Measurements from ENCODE around the gene SIGLEC10. TPM values are rescaled to one million over a fixed set of nuclear protein-coding genes. Genes with fewer than 3 reads are reported as not detected.
"Not testable (repeated sequence)": the region's sequence is repeated elsewhere in the genome, so short reads cannot be mapped to it uniquely, and the experiment has no call there.

Gene SIGLEC10
- polyA plus RNA-seq, 2 of the 4 experiments (the other 2 are of a cell fraction) = not detected

GRCh38 chr19:51448011-51448410 is 30.6 kb upstream of the SIGLEC10 start:
- Histone ChIP-seq H3K4me1 (no peaks in the 10 kb centered on the region), H3K4me2 (no peak overlapping the region), H3K27ac (no peak overlapping the region), H3K4me3 (no peak overlapping the region), H3K9me3 (peaks cover 13% of the 10 kb centered on the region; the same call in 2 of the 3 replicates)
- POLR2A ChIA-PET = no interaction called here
- no peak for DNase-seq (ENCODE audit: low read depth in 1 of 2, low spot score in 1 of 2)
- CTCF ChIA-PET = interaction anchor here (0.9 to 1.8 kb wide), 2 partner anchors 25 to 26 kb away, joined by 4 to 7 read pairs; no protein-coding TSS in a partner anchor
- no peak for ATAC-seq
- WGBS (ENCODE audit: missing lambda C conversion rate) = 28% methylated on average over 7 of the region's 7 CpGs
- FAIRE-seq = no peak
- TF ChIP-seq BHLHE40 (IDR thresholded peaks at IDR 0.05; ENCODE audit: low read depth, low read length) (no peak), NPAS2 (CRISPR knock-in tag; IDR thresholded peaks at IDR 0.05; ENCODE audit: borderline replicate concordance) (no peak), RAD21 (conservative IDR thresholded peaks at IDR 0.05 in 1 of 2, IDR thresholded peaks at IDR 0.05 in 1 of 2) (no peak), HES2 (IDR thresholded peaks at IDR 0.05) (no peak), FOSL2 (IDR thresholded peaks at IDR 0.05) (no peak), FOSL2 (CRISPR knock-in tag; IDR thresholded peaks at IDR 0.05) (no peak), POLR2AphosphoS2 (conservative IDR thresholded peaks at IDR 0.05; ENCODE audit: low read length) (no peak), SREBF2 (IDR thresholded peaks at IDR 0.05) (no peak), POLR2A (IDR thresholded peaks at IDR 0.05; ENCODE audit: low read length) (no peak), ZNF302 (CRISPR knock-in tag; IDR thresholded peaks at IDR 0.05) (no peak), TFCP2L1 (CRISPR knock-in tag; IDR thresholded peaks at IDR 0.05) (no peak)

GRCh38 chr19:51447510-51447909 is 30.1 kb upstream of the SIGLEC10 start:
- FAIRE-seq; POLR2A ChIA-PET; H3K4me3 ChIP-seq; H3K4me2 ChIP-seq; H3K27ac ChIP-seq; ATAC-seq; DNase-seq (ENCODE audit: low read depth in 1 of 2, low spot score in 1 of 2); H3K4me1 ChIP-seq: not testable (repeated sequence)
- CTCF ChIA-PET = interaction anchor here (0.6 to 2.1 kb wide), 5 partner anchors 9 to 28 kb away, joined by 3 to 6 read pairs (median 4); no protein-coding TSS in a partner anchor
- TF ChIP-seq MAFK (IDR thresholded peaks at IDR 0.05; ENCODE audit: partially characterized antibody) = peak; percentile 94
- peaks cover 13% of the 10 kb centered on the region; the same call in 2 of the 3 replicates for H3K9me3 ChIP-seq
- 14% methylated on average over 3 of the region's 3 CpGs for WGBS (ENCODE audit: missing lambda C conversion rate)

- FAIRE-seq (peak; percentile 39), DNase-seq (ENCODE audit: low read depth in 1 of 2, low spot score in 1 of 2) (peak in 1 of 2 experiments; percentile 14), ATAC-seq (peak; percentile 74)
- ChIA-PET POLR2A (interaction anchor here (1.6 kb wide), 1 partner anchor 102 kb away, joined by 6 read pairs; no protein-coding TSS in a partner anchor), CTCF (interaction anchor here (0.6 to 2.2 kb wide), 4 partner anchors 20 to 74 kb away, joined by 3 to 7 read pairs (median 4); no protein-coding TSS in a partner anchor)
- no peak overlapping the region for H3K4me3 ChIP-seq
- no peak for TF ChIP-seq FOSB (CRISPR knock-in tag; IDR thresholded peaks at IDR 0.05)
- no peak for TF ChIP-seq FOSL2 (IDR thresholded peaks at IDR 0.05)
- no peak for TF ChIP-seq FOSL2 (CRISPR knock-in tag; IDR thresholded peaks at IDR 0.05)
- no peak for TF ChIP-seq EHMT2 (IDR thresholded peaks at IDR 0.05; ENCODE audit: low read depth)
- TF ChIP-seq TFCP2L1 (CRISPR knock-in tag; IDR thresholded peaks at IDR 0.05) = no peak
- no peak for TF ChIP-seq ZSCAN20 (CRISPR knock-in tag; IDR thresholded peaks at IDR 0.05)
- TF ChIP-seq PHF8 (IDR thresholded peaks at IDR 0.05; ENCODE audit: borderline replicate concordance, low read depth) = no peak
- TF ChIP-seq MAZ (IDR thresholded peaks at IDR 0.05; ENCODE audit: borderline replicate concordance, low read depth, low read length) = no peak
- 0 out of 3 replicates have a peak, but pooled peaks cover 6% of the 10 kb centered on the region for H3K9me3 ChIP-seq
- peak overlapping the region; percentile 57 for H3K4me2 ChIP-seq
- 15% methylated on average over 31 of the region's 31 CpGs for WGBS (ENCODE audit: missing lambda C conversion rate)
- H3K4me1 ChIP-seq = no peaks in the 10 kb centered on the region; the same call in 2 of the 3 replicates
- no peak overlapping the region for H3K27ac ChIP-seq
Measured at GRCh38 chr19:51441410-51442390, 24.3 kb upstream of the SIGLEC10 start.

- H3K27ac ChIP-seq = no peak overlapping the region
- H3K4me1 ChIP-seq = no peaks in the 10 kb centered on the region; the same call in 2 of the 3 replicates
- H3K4me3 ChIP-seq = no peak overlapping the region
- TF ChIP-seq HOXA7 (CRISPR knock-in tag; IDR thresholded peaks at IDR 0.05) = no peak
- no peak for TF ChIP-seq CHD2 (IDR thresholded peaks at IDR 0.05; ENCODE audit: low read length, partially characterized antibody)
- TF ChIP-seq NR3C1 (IDR thresholded peaks at IDR 0.05) = no peak
- no peak for TF ChIP-seq GATA3 (IDR thresholded peaks at IDR 0.05; ENCODE audit: borderline replicate concordance)
- TF ChIP-seq JUN (IDR thresholded peaks at IDR 0.05) = no peak
- TF ChIP-seq FOSL2 (IDR thresholded peaks at IDR 0.05) = no peak
- TF ChIP-seq FOSL2 (CRISPR knock-in tag; IDR thresholded peaks at IDR 0.05) = no peak
- no peak for TF ChIP-seq TP53 (CRISPR knock-in tag; IDR thresholded peaks at IDR 0.05)
- TF ChIP-seq HDAC2 (IDR thresholded peaks at IDR 0.05) = no peak
- no peak for TF ChIP-seq EHF (CRISPR knock-in tag; IDR thresholded peaks at IDR 0.05)
- TF ChIP-seq EP300 (IDR thresholded peaks at IDR 0.05) = no peak
- 8% methylated on average over 11 of the region's 11 CpGs for WGBS (ENCODE audit: missing lambda C conversion rate)
- 0 out of 3 replicates have a peak, but pooled peaks cover 6% of the 10 kb centered on the region for H3K9me3 ChIP-seq
- ChIA-PET POLR2A (interaction anchor here (1.6 kb wide), 1 partner anchor 101 kb away, joined by 6 read pairs; no protein-coding TSS in a partner anchor), CTCF (interaction anchor here (0.6 to 2.4 kb wide), 4 partner anchors 19 to 74 kb away, joined by 3 to 8 read pairs (median 5); no protein-coding TSS in a partner anchor)
- no peak for FAIRE-seq
- peak; percentile 76 to 80 for ATAC-seq
- peak in 1 of 2 experiments; percentile 24 for DNase-seq (ENCODE audit: low read depth in 1 of 2, low spot score in 1 of 2)
- H3K4me2 ChIP-seq = peak overlapping the region; percentile 57
Measured at GRCh38 chr19:51440846-51441409, 23.5 kb upstream of the SIGLEC10 start.
